GM12872 (cell line): ENCODE measurements around the gene NANOS1.

ENCODE experiments used
- TF ChIP-seq, protein P1 (sequence below): IDR thresholded peaks from 3 replicates; pipeline ENCODE4 v1.5.1; 2011; ENCODE audit warnings: low read depth, mild to moderate bottlenecking, low read length, moderate library complexity; ENCODE audit not compliant: insufficient read depth

The NANOS1 gene, protein sequence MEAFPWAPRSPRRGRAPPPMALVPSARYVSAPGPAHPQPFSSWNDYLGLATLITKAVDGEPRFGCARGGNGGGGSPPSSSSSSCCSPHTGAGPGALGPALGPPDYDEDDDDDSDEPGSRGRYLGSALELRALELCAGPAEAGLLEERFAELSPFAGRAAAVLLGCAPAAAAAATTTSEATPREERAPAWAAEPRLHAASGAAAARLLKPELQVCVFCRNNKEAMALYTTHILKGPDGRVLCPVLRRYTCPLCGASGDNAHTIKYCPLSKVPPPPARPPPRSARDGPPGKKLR

DNA sequence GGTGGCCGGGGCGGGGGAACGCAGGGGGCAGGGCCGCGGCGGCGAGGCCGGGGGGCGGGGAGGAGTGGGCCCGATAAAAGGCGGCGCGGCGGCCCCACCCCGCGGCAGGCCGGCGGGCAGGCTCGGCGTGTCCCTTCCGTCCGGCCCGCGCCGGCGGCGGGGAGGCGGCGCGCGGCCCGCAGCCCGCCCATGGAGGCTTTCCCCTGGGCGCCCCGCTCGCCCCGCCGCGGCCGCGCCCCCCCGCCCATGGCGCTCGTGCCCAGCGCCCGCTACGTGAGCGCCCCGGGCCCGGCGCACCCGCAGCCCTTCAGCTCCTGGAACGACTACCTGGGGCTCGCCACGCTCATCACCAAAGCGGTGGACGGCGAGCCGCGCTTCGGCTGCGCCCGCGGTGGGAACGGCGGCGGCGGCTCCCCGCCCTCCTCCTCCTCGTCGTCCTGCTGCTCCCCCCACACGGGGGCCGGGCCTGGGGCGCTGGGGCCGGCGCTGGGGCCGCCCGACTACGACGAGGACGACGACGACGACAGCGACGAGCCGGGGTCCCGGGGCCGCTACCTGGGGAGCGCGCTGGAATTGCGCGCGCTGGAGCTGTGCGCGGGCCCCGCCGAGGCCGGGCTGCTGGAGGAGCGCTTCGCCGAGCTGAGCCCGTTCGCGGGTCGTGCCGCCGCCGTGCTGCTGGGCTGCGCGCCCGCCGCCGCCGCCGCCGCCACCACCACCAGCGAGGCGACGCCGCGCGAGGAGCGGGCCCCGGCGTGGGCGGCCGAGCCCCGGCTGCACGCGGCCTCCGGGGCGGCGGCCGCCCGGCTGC, at the start of gene NANOS1:
Gene NANOS1 (plus strand): TSS at position 102 of the 808 bp plus-strand sequence. CDS start 88 bp downstream, at position 190.
- TF ChIP-seq, protein P1, sequence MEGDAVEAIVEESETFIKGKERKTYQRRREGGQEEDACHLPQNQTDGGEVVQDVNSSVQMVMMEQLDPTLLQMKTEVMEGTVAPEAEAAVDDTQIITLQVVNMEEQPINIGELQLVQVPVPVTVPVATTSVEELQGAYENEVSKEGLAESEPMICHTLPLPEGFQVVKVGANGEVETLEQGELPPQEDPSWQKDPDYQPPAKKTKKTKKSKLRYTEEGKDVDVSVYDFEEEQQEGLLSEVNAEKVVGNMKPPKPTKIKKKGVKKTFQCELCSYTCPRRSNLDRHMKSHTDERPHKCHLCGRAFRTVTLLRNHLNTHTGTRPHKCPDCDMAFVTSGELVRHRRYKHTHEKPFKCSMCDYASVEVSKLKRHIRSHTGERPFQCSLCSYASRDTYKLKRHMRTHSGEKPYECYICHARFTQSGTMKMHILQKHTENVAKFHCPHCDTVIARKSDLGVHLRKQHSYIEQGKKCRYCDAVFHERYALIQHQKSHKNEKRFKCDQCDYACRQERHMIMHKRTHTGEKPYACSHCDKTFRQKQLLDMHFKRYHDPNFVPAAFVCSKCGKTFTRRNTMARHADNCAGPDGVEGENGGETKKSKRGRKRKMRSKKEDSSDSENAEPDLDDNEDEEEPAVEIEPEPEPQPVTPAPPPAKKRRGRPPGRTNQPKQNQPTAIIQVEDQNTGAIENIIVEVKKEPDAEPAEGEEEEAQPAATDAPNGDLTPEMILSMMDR: no peak

DNA sequence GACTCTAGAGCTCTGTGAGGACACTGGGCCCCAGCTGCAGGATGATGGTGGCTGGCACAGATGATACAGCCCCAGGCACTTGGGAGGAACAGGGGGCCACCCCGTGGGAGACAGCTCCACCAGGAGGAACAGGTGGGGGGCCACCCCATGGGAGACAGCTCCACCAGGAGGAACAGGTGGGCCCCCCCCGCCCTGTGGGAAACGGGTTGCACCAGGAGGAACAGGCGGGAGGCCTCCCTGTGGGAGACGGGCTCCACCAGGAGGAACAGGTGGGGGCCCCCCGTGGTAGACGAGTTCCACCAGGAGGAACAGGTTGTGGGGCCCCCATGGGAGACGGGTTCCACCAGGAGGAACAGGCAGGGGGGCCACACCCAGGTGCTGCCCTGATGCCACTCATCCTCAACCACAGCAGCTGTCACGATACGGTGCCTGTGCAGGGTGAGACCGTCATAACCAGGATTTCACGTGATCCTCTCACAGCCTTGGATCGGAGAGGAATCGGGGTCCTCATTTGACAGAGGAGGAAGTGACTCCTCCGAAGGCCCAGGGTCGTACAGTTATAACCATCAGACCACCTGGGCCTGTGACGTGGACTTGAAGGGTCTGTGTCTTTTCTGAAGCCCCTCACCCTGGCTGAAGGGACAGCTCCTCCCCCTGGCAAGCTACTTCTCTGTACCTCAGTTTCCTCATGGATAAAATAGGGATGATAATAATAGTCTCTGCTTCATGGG, 49.2 kb upstream of the NANOS1 start:
- TF ChIP-seq, protein P1: no peak

DNA sequence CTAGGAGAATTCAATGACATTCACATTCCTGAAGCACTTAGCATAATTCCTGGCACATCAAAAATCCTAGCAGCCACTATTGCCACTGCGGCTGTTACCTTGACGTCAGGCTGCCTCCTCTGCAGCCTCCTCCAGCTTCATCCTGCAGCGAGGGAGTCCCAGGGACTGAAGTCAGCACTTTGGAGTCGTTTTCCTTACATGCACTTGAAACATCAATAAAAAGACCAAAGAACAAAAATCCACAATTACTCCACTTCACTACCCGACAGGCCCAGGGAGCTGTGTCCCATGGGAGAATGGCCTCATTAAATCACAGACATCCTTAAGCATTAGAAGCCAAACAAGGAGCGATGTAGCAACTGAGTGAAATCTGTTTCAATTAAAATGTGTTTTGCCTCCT, 48.6 kb upstream of the NANOS1 start:
- TF ChIP-seq, protein P1: no peak

DNA sequence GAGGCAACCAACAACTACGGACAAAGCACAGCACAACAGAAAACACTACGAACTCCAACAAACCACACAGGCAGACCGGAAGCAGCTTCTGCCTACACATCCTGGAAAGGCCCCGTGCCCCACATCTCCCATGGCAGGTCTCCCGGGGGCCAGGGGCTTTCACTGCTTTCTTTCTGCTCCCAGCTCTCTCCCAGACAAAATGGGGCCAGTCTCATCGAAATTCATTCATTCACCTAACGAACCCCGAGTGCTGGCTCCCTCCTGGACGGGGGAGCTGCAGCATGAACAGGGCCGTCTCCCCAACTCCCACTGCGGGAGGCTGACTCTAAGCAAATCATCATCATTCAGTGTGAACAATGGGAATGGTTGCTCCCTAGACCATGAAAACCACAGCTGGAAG, 47.6 kb upstream of the NANOS1 start:
- TF ChIP-seq, protein P1: no peak

DNA sequence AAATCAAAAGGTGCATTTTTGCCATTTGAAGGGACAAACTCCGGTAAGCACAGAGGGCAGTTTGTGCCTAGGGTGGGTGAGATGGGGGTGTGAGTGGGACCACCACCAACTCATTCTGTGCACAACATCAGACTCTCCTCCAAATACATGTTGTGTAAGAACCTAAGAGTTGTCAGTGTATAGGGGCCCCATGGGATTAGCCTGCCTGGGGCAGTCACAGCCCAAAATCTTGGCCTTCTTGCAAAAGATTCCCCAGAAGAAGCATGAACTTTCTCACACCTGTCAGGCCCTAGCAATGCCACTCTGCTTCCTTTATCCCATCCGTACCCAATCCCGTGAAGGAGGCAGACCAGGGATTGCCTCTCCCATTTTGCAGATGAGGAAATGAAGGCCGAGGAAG, 47.1 kb upstream of the NANOS1 start:
- TF ChIP-seq, protein P1: no peak

DNA sequence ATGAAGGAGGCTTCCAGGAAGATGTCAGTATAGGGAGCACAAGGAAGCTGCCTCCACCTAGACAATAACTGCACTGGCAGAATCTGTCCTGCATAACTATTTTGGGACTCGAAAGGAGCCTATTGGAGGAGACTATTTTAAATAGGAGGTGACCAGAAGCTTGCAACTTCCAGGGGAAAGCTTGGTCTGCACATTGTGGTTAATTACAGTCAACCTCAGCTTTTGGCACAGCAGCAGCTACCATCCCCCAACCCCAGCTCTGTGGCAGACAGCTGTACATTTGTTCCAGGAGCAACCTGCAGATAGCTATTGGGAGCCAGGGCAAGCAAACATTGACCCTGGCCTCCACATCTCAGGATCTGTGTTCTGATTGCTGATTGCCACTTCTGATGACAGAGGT, 46.3 kb upstream of the NANOS1 start:
- TF ChIP-seq, protein P1: no peak

DNA sequence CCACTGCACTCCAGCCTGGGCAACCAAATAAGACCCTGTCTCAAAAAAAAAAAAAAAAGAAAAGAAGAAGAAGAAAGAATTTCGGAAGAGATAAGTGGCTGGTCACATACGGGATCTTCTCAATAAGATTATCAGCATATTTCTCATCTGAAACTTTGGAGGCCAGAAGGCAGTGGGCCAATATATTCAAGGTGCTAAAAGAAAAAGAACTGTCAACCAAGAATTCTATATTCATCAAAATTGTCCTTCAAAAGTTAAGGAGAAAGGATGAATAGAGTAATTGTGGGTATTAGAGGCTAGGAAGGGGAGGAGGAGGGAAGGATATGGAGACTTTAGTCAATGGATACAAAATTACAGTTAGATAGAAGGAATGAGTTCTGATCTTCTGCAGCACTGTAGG, 43.9 kb upstream of the NANOS1 start:
- TF ChIP-seq, protein P1: no peak
